ENCODE measurements around the gene FBN3. TPM values are rescaled to one million over a fixed set of nuclear protein-coding genes. Genes with fewer than 3 reads are reported as not detected.

The FBN3 gene
- total and polyA plus RNA-seq, 2 donors (not counting 1 experiment from before 2014, with no cell fraction given) = not detected

GRCh38 chr19:8081569-8082550, 67.5 kb downstream of the FBN3 start:
- Histone ChIP-seq H3K4me2 (replicated peaks; ENCODE audit: low read depth, low read length, poor library complexity, severe bottlenecking) (no peak overlapping the region), H2AFZ (ENCODE audit: insufficient read depth, low read depth, low read length, poor library complexity, severe bottlenecking) (no peak overlapping the region), H3K4me1 (ENCODE audit: control insufficient read depth in 2 of 2, insufficient read depth in 2 of 2, low read length in 2 of 2) (no peaks in the 10 kb centered on the region), H3K9me3 (ENCODE audit: control extremely low read depth in 1 of 3, control insufficient read depth in 2 of 3, insufficient read depth in 1 of 3, low read length in 2 of 3) (peaks cover 0 to 9% (median 0%) of the 10 kb centered on the region in 3 donors), H3K36me3 (replicated peaks in 1 of 2; ENCODE audit: control extremely low read depth in 1 of 2, control insufficient read depth in 1 of 2, extremely low read depth in 1 of 2, insufficient read depth in 2 of 2, low read length in 1 of 2) (no peaks in the 10 kb centered on the region), H3K27me3 (replicated peaks in 1 of 4; ENCODE audit: control extremely low read depth in 1 of 4, control insufficient read depth in 3 of 4, insufficient read depth in 4 of 4, low read length in 3 of 4) (peaks cover 0 to 4% (median 0%) of the 10 kb centered on the region in 4 experiments), H3K9ac (ENCODE audit: low read length) (no peak overlapping the region), H3K4me3 (ENCODE audit: control extremely low read depth in 1 of 5, extremely low read depth in 1 of 5, insufficient read depth in 1 of 5, low read depth in 2 of 5, low read length in 4 of 5) (no peak overlapping the region), H3K27ac (ENCODE audit: low read length in 2 of 2) (no peak overlapping the region), H4K20me1 (ENCODE audit: control insufficient read depth, insufficient read depth, low read length, poor library complexity, severe bottlenecking) (no peaks in the 10 kb centered on the region), H3K79me2 (ENCODE audit: control insufficient read depth, insufficient read depth, low read length) (no peaks in the 10 kb centered on the region)
- H3K27me3 Mint-ChIP-seq = peaks cover 15% of the 10 kb centered on the region
- TF ChIP-seq EZH2 (IDR thresholded peaks at IDR 0.05; ENCODE audit: borderline replicate concordance, insufficient read depth, low read depth, low read length, poor library complexity, severe bottlenecking) (no peak), CTCF (IDR thresholded peaks at IDR 0.05) (no peak)
- 98% methylated on average over 7 of the region's 11 CpGs for WGBS (ENCODE audit: insufficient coverage)
- H3K27ac Mint-ChIP-seq = no peak overlapping the region
- DNase-seq = no peak
- no peaks in the 10 kb centered on the region for H3K4me1 Mint-ChIP-seq
- POLR2A ChIA-PET = no interaction called here
- no peak for ATAC-seq (ENCODE audit: low read depth)
- intact Hi-C loops (cut with micrococcal nuclease) = no loop called here
- H3K4me3 Mint-ChIP-seq = no peak overlapping the region
- CTCF ChIA-PET = no interaction called here
- no peaks in the 10 kb centered on the region for H3K9me3 Mint-ChIP-seq (ENCODE audit: insufficient read depth)

- Mint-ChIP-seq H3K27me3 (peaks cover 15% of the 10 kb centered on the region), H3K4me1 (no peaks in the 10 kb centered on the region), H3K4me3 (no peak overlapping the region), H3K9me3 (ENCODE audit: insufficient read depth) (no peaks in the 10 kb centered on the region), H3K27ac (no peak overlapping the region)
- Histone ChIP-seq H4K20me1 (ENCODE audit: control insufficient read depth, insufficient read depth, low read length, poor library complexity, severe bottlenecking) (no peaks in the 10 kb centered on the region), H3K27me3 (replicated peaks in 1 of 4; ENCODE audit: control extremely low read depth in 1 of 4, control insufficient read depth in 3 of 4, insufficient read depth in 4 of 4, low read length in 3 of 4) (peaks cover 0 to 4% (median 0%) of the 10 kb centered on the region in 4 experiments), H3K9me3 (ENCODE audit: control extremely low read depth in 1 of 3, control insufficient read depth in 2 of 3, insufficient read depth in 1 of 3, low read length in 2 of 3) (peaks cover 0 to 7% (median 0%) of the 10 kb centered on the region in 3 donors), H3K36me3 (replicated peaks in 1 of 2; ENCODE audit: control extremely low read depth in 1 of 2, control insufficient read depth in 1 of 2, extremely low read depth in 1 of 2, insufficient read depth in 2 of 2, low read length in 1 of 2) (no peaks in the 10 kb centered on the region), H3K9ac (ENCODE audit: low read length) (no peak overlapping the region), H3K4me2 (replicated peaks; ENCODE audit: low read depth, low read length, poor library complexity, severe bottlenecking) (no peak overlapping the region), H3K4me1 (ENCODE audit: control insufficient read depth in 2 of 2, insufficient read depth in 2 of 2, low read length in 2 of 2) (no peaks in the 10 kb centered on the region), H2AFZ (ENCODE audit: insufficient read depth, low read depth, low read length, poor library complexity, severe bottlenecking) (no peak overlapping the region), H3K27ac (ENCODE audit: low read length in 2 of 2) (no peak overlapping the region), H3K79me2 (ENCODE audit: control insufficient read depth, insufficient read depth, low read length) (no peaks in the 10 kb centered on the region), H3K4me3 (ENCODE audit: control extremely low read depth in 1 of 5, extremely low read depth in 1 of 5, insufficient read depth in 1 of 5, low read depth in 2 of 5, low read length in 4 of 5) (no peak overlapping the region)
- POLR2A ChIA-PET = no interaction called here
- 95% methylated on average over 12 of the region's 12 CpGs for WGBS (ENCODE audit: insufficient coverage)
- TF ChIP-seq CTCF (IDR thresholded peaks at IDR 0.05) = no peak
- no peak for TF ChIP-seq EZH2 (IDR thresholded peaks at IDR 0.05; ENCODE audit: borderline replicate concordance, insufficient read depth, low read depth, low read length, poor library complexity, severe bottlenecking)
- ATAC-seq (ENCODE audit: low read depth) (no peak), DNase-seq (no peak)
- intact Hi-C loops (cut with micrococcal nuclease) = no loop called here
- CTCF ChIA-PET = no interaction called here
Measured at GRCh38 chr19:8080832-8081231, 68.6 kb downstream of the FBN3 start.

Measured in B cell (primary cell).